NT2/D1 (cell line): ENCODE results near the gene ZNF488.

Experiments used
- DNase-seq: peaks from one replicate; pipeline ENCODE4 v3.0.0-alpha.2; 2011; ENCODE audit warnings: low read depth, low spot score
- H3K27me3 ChIP-seq: 2 replicates; pipeline ENCODE4 v1.6.0; 2011; ENCODE audit warnings: mild to moderate bottlenecking; ENCODE audit not compliant: insufficient read length, insufficient read depth
- H3K36me3 ChIP-seq: 2 replicates; pipeline ENCODE4 v1.6.1; 2011; ENCODE audit warnings: mild to moderate bottlenecking, low read length, mixed read lengths; ENCODE audit not compliant: insufficient read depth, insufficient read length
- H3K4me1 ChIP-seq: 2 replicates; pipeline ENCODE4 v1.5.1; 2011; ENCODE audit not compliant: insufficient read depth, insufficient read length
- H3K4me3 ChIP-seq: 2 replicates; pipeline ENCODE4 v1.5.1; 2011; ENCODE audit warnings: low read depth; ENCODE audit not compliant: insufficient read length
- H3K9ac ChIP-seq: 2 replicates; pipeline ENCODE4 v1.6.0; 2011; ENCODE audit warnings: low read depth; ENCODE audit not compliant: insufficient read length
- H3K9me3 ChIP-seq: 2 replicates; pipeline ENCODE4 v1.5.1; 2011; ENCODE audit warnings: mild to moderate bottlenecking, low read length; ENCODE audit not compliant: insufficient read depth
- SUZ12 ChIP-seq: IDR thresholded peaks from 2 replicates; pipeline ENCODE4 v1.6.1; 2011; ENCODE audit not compliant: insufficient read length, insufficient read depth; ENCODE audit errors: extremely low read depth
- YY1 ChIP-seq: IDR thresholded peaks from 2 replicates; pipeline ENCODE4 v1.6.1; 2011; ENCODE audit not compliant: insufficient read length, insufficient read depth
- ZNF274 ChIP-seq: IDR thresholded peaks from 2 replicates; pipeline ENCODE4 v1.6.1; 2011; ENCODE audit warnings: mild to moderate bottlenecking, low read depth, low read length

Gene ZNF488

DNA sequence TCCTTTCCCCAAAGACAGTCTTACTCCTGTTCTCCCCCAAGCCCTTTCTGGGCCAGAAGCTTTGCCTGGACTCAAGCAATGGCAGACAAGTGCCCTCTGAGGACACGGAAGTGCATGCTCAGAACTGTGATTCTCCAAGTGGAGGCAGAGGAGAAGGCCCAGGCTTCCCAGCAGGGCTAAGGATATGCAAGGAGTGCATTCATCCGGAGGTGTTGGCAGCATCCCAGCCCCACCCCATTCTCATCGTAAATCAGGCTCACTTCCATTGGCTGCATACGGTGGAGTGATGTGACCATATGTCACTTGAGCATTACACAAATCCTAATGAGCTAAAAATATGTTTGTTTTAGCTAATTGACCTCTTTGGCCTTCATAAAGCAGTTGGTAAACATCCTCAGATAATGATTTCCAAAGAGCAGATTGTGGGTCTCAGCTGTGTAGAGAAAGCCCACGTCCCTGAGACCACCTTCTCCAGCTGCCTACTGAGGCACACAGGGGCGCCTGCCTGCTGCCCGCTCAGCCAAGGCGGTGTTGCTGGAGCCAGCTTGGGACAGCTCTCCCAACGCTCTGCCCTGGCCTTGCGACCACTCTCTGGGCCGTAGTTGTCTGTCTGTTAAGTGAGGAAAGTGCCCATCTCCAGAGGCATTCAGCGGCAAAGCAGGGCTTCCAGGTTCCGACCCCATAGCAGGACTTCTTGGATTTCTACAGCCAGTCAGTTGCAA, 37.4 kb downstream of the ZNF488 start:
- Histone ChIP-seq H3K4me1 (no peaks in the 10 kb centered on the region), H3K9ac (no peak overlapping the region), H3K9me3 (no peaks in the 10 kb centered on the region), H3K27me3 (no peaks in the 10 kb centered on the region), H3K4me3 (no peak overlapping the region), H3K36me3 (no peaks in the 10 kb centered on the region)
- DNase-seq, result no peak
- TF ChIP-seq ZNF274, result no peak
- TF ChIP-seq SUZ12, result no peak
- TF ChIP-seq YY1, result no peak

DNA sequence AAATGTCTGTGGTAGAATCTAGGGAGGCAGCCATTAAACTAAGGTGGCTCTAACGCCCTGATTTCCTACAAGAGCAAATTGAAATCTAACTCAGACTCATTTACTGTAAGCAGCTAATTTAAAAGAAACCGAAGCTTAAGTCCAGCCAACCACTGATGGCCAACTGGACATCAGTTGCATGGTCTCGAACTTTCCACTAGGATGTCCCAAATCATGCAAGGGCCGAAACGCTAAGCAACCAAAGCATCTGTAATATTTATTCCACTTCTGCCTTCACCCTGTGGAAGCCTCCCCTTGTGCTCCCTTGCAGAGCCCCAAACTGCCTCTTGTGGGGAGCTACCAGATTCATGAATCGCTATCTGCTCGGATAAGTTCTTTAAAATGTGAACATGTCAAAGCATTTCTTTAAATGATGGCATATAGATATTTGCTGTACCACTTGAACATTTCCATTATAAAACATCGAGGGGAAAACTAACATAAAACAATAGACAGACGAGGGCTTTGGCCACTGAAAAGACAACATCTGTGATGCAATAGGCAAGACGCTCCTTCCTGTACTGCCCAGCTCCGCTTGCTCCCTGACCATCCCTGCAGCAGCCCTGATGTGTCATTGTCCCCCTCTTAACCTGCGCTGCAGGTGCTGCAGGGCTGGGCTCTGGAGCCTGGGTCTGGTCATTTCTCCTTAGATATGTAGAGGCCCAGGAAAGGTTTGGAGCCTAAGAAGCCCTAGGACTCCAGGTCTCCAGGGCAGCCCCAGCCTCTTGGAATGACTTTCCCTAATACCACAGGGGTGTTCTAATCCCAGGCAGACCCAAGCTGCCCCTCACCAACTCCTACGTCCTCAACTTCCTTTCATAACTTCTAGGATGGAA, 38.9 kb downstream of the ZNF488 start:
- Histone ChIP-seq H3K4me3 (no peak overlapping the region), H3K36me3 (no peaks in the 10 kb centered on the region), H3K4me1 (no peaks in the 10 kb centered on the region), H3K9me3 (no peaks in the 10 kb centered on the region), H3K9ac (no peak overlapping the region), H3K27me3 (no peaks in the 10 kb centered on the region)
- TF ChIP-seq ZNF274 (no peak), YY1 (no peak), SUZ12 (no peak)
- DNase-seq, result no peak

DNA sequence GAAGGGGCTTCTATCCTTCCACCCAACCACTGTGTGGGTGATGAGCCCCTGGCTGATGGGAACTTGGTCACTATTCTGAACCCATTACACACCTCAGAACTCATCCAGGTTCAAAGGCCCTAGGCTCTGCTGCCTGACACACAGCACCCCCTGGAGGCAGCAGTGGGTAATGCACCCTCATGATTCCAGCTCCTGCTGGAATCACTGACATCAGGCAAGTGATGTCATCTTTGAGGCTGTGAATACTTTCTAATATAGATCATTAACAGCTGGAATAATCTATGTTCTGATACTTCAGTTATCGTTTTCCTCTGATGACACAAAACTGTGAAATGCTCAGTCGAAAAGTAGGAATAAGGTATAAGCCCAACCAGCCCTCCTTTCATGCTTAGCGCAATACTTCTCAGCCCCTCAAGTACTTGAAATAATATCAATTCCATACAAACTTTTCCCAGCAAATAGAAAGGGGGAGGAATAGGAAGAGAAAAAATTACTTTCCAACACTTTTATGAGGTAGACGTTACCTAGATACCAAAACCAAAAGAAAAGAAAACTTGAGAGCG, 43.4 kb downstream of the ZNF488 start:
- Histone ChIP-seq H3K27me3 (no peaks in the 10 kb centered on the region), H3K4me3 (no peak overlapping the region), H3K9ac (no peak overlapping the region), H3K9me3 (no peaks in the 10 kb centered on the region), H3K4me1 (peaks cover 2% of the 10 kb centered on the region), H3K36me3 (no peaks in the 10 kb centered on the region)
- DNase-seq, result peak; percentile 50
- TF ChIP-seq YY1, result no peak
- no peak for TF ChIP-seq ZNF274
- TF ChIP-seq SUZ12, result no peak

DNA sequence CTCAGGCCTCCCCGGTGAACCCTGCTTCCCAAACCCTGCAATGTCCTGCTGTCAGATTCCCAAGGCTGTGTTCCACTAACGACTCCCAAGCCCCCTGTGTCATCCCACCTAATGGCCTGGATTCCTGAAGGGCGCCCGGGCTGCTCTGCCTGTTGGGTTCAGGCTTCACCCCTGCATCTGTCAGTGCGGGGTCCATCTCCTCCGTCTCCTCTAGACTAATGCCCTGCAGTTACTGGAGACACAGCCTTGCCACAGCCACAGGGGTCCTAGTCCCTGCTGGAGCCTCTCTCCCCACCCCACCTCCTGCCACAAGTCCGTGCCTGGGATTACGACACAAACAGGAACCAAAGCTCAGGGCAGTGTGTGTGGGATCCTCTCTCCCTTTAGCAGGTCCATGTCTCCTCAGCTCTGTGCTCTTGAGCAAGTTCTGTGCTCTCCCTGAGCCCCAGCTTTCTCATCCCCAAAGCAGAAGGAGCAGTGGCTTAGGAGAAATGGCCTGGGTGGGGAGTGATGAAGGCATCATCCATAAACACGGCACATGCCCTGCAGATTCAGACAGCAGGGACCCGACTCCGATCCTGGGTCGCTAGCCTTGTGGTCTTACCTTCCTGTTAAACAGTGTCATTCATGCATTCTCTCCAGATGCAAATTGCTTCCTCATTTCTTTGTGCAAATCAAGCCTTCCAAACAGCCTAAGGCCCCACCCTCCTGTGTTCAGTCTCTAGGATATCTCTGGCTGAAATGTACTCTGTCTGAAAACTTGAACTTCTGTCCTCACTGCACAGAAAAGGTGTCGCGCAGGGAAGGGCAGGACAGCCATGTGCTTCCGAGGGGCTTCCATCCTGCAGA, 44.1 kb downstream of the ZNF488 start:
- Histone ChIP-seq H3K4me1 (peaks cover 2% of the 10 kb centered on the region), H3K36me3 (no peaks in the 10 kb centered on the region), H3K27me3 (no peaks in the 10 kb centered on the region), H3K9ac (no peak overlapping the region), H3K4me3 (no peak overlapping the region), H3K9me3 (no peaks in the 10 kb centered on the region)
- TF ChIP-seq SUZ12, result no peak
- DNase-seq, result no peak

DNA sequence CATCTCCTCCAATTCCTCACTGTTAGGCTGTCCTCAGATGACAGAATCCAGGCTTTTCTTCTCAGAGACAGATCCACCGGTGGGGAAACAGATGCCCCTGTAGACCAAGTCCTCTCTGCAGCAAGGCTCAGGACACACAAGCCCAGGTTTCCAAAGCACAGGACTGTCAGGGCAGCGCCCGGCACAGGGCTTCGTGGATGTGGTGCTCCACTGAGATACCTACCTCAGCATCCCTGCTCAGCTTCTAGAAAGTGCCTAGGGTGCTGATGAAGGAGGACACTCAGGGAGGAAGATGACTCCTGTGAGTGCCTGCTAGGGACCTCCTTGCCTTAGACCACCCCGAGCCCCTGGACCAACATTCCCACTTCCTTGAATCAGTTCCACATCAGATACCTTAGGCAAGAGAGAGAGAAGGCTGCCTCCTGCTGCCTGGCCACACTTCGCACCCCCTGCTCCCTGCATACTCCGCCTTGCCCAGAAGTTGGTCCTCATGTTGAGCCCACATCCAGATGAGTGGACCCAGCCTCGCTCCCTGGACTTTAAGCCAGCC, 44.8 kb downstream of the ZNF488 start:
- no peaks in the 10 kb centered on the region for H3K36me3 ChIP-seq
- DNase-seq, result no peak

DNA sequence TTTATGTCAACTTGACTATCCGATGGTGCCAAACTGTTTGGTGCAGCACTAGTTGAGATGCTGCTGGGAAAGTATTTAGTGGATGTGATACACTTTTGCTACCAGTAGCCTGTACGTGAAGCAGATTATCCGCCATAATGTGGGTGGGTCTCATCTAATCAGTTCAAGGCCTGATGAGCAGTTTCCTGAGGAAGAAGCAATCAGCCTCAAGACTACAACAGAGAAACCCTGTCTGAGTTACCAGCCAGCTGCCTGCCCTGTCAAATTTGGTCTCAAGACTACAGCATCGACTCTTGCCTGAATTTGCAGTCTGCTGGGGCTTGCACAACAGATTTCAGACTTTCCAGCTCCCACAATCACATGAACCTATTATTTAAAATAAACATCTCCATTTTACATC, 46.8 kb downstream of the ZNF488 start:
- no peaks in the 10 kb centered on the region for H3K9me3 ChIP-seq
- peaks cover 2% of the 10 kb centered on the region for H3K4me1 ChIP-seq
- H3K36me3 ChIP-seq, result no peaks in the 10 kb centered on the region
- H3K9ac ChIP-seq, result no peak overlapping the region
- TF ChIP-seq SUZ12 (no peak), YY1 (no peak), ZNF274 (no peak)
- no peak for DNase-seq
- H3K27me3 ChIP-seq, result no peaks in the 10 kb centered on the region
- no peak overlapping the region for H3K4me3 ChIP-seq

More for the DNA sequence above, 44.8 kb downstream of the ZNF488 start:
- TF ChIP-seq ZNF274, result no peak
- TF ChIP-seq YY1, result no peak
- no peak for TF ChIP-seq SUZ12
- Histone ChIP-seq H3K4me3 (no peak overlapping the region), H3K9ac (no peak overlapping the region), H3K27me3 (no peaks in the 10 kb centered on the region), H3K9me3 (no peaks in the 10 kb centered on the region), H3K4me1 (peaks cover 2% of the 10 kb centered on the region)
